Adrenal gland (tissue), 5 donors: ENCODE data around the gene FLVCR2.

Source experiments
- CTCF ChIP-seq, 6 experiments: fragments of 450-650 bp in 4 of 6; fragments of 200-600 bp in 2 of 6; sonication (generic) in 1 of 6; IDR thresholded peaks; 1 replicate in 5 of 6; 2 replicates in 1 of 6; pipeline versions ENCODE4 v1.5.1 to v1.8.0; 2016 to 2021; ENCODE audit warnings: antibody characterized with exemption in 6 of 6, mild to moderate bottlenecking in 2 of 6, moderate library complexity in 1 of 6
- POLR2A ChIP-seq, 2 donors: fragments of 450-650 bp; IDR thresholded peaks; one replicate each; pipeline ENCODE4 v1.6.1; 2017; ENCODE audit warnings: antibody characterized with exemption in 2 of 2, mild to moderate bottlenecking in 2 of 2, moderate library complexity in 1 of 2
- donor health status: DM: no; HTN: no; CAD: no.

- TF ChIP-seq CTCF (IDR thresholded peaks at IDR 0.05) (no peak), POLR2A (IDR thresholded peaks at IDR 0.05) (no peak)
Measured at GRCh38 chr14:75568140-75568539, 10.3 kb upstream of the FLVCR2 start.
